Ecto neural progenitor cell (in vitro differentiated cells): ENCODE measurements around the gene KMT2E.

Source experiments
- DNase-seq: peaks from one replicate; pipeline ENCODE4 v3.0.0-alpha.2; 2018; ENCODE audit warnings: low spot score

The KMT2E gene

DNA sequence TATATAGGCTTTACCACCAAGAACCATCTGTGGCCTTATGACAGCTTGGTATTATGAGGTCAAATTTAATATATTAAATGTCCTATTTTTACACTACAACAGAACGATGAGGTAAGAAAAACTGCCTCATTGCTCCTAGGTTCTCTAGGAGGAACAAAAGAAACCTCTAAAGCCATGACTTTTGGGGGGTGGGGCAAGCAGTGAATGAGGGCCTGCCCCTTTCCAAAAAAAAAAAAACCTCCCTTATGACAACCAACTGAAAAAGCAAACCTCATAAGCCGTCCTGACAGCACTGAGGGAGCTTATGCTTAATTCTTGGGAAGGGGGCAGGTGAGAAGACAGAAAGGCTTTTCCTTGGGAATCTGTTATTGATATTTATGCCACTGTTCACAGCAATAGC is 116.6 kb downstream of the KMT2E start:
- no peak for DNase-seq

DNA sequence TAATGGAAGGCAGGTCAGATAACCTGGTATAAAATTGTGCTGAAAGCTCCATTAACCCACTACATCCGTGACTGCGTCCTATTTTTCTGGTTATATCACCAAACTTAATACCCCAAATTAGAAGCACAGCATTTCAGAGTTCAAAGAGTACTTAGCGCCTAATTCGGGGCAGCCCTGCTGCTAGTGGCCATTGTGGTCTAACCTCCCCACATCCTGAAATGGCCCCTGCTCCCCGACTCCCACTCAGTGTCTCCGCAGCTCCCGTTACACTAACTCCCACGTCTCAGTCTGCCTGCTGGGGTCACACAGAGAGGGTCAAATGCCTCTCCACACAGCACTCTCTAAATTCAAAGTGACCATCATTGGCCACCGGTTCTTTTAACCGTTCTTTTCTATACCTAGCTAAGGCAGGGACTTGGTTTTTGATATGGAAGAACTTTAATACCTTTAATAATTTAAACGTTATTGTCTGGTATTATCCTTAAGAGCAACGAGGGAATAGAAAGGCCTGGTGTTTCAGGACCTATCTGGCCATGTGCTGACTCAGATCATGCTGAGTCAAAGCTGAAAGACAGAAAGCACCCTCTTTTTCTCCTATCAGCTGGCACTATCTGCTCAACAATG is 117.1 kb downstream of the KMT2E start:
- DNase-seq, result no peak

GRCh38 chr7:105131890-105132289 is 117.9 kb downstream of the KMT2E start:
- DNase-seq, result no peak

GRCh38 chr7:105132335-105132734 is 118.3 kb downstream of the KMT2E start:
- DNase-seq, result no peak

DNA sequence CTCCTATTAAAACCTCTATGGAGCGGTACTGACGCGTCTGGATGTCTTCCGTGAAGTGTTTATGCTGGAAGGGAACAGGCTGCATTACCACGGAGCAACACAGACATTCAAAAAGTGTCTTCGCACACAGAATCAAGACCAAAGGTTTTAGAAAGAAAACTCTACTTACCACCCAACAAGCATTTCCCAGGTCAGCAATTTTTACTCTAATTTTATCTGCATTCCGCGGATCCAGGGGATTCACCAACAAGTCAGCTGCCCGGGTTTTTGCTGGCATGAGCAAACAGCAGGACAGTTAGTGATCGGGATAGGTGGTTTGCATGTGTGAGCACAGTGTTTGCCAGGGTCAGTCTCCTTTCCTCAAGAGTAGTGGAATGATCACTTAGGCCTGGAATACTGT is 118.8 kb downstream of the KMT2E start:
- DNase-seq, result no peak

DNA sequence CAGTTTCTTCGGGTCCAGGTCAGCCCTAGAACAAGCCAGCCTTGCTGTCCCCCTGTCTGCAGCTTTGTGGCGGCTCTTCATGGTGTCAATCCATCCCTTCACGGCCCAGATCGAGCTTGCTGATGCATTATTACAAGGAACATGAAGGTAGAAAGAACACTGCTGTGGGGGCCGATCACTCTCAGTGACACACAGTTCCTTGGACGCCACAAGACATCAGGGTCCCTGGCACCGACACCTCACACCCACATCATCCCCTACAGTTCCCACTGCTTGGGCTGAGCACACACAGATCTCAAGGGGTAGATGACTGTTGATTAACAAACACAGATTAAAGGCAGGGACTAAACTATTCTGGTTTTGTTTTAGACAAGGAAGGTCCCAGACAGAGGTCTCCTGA is 119.4 kb downstream of the KMT2E start:
- DNase-seq, result no peak

DNA sequence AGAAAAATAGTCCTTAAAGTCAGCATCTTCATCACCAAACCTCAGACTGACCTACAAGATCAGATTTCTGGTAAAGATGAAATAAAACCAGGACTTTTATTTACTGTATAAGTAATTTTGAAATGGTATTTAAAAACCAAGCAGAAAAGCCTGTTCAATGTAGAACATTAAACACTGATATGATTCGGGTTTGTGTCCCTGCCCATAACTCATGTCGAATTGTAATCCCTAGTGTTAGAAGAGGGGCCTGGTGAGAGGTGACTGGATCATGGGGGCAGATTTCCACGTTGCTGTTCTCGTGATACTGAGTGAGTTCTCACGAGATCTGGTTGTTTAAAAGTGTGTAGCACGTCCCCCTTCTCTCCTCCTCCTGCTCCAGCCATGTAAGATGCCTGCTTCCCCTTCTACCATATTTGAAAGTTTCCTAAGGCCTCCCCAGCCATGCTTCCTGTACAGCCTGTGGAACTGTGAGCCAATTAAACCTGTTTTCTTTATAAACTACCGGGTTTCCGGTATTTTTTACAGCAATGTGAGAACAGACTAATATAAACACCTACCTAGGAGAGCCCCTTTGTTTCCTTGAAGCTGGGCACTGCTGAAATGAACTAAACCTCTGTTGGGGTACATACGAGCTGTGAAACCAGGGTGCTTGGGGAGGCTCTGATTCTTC is 120.1 kb downstream of the KMT2E start:
- no peak for DNase-seq

DNA sequence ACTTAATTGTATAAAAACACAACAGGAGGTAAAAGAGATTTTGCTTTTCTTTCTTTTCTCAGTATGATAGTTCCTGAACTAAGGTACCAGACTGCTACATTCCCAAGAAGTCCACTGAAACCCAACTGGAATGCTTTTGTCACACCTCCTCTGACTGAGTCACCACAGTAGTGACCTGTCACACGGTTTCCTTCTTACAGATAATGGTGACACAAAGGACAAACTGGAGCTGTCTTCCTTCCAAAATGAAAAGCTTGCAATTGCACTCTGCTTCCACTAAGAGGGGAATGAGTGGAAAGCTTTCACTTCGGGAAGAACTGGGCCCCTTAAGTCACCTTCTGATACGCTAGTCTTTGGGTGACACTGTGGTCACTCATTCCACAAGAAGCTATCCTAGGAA is 122.2 kb downstream of the KMT2E start:
- no peak for DNase-seq

DNA sequence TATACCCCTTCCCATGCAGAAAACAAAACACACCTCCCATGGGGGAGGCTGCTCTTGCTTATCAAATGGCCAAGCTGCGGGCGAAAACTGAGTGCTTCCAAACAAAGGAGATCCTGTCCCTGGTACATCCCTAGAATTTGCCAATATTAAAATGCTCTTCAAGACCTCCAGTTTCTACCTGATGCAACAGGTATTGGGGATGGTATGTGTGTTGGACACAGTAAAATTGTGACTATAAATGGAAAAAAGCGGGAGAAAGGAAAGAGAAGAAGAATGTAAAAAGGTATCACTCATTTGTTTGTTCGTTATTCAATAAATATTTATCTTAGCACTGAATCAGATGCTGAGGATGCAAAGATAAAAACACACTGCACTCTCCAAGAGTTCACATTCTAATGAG is 123.9 kb downstream of the KMT2E start:
- no peak for DNase-seq

DNA sequence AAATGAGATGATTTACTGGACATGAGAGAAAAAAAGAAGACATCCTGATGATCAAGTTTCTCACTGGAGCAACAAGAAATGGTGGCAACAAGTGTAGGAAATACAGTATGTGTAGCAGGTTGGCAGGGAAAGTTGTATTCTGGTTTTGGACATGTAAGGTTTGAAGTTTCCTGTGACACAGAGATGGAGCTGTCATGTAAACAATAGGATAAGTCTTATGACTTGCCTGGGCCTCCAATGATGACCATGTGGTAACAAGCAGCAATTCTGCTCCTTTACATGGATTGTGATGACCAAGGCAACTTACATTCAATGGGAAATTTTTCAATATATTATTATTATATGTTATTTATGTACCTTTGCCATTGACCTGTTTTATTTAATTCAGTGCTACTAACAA is 125.4 kb downstream of the KMT2E start:
- DNase-seq, result no peak

DNA sequence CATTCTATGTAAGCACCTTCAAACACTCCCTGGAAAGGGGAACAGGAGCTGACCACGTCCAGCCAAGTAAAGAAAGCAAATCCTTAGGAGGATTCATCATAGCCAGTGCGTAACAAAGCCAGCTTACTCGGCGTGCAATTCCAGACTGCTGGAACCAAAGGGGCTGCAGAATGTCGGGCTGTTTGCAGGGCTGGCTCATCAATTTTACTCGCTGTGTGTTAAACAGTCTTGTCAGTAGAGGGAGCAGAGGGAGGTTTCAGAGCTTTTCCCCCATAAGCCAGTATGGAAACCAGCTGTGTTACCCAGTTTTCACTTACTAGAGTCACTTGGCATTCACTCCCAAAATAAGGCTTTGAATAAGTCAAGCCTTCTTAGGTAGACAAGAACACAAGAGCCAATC is 127.1 kb downstream of the KMT2E start:
- peak; percentile 73 for DNase-seq

GRCh38 chr7:105149827-105150226 is 135.8 kb downstream of the KMT2E start:
- no peak for DNase-seq

DNA sequence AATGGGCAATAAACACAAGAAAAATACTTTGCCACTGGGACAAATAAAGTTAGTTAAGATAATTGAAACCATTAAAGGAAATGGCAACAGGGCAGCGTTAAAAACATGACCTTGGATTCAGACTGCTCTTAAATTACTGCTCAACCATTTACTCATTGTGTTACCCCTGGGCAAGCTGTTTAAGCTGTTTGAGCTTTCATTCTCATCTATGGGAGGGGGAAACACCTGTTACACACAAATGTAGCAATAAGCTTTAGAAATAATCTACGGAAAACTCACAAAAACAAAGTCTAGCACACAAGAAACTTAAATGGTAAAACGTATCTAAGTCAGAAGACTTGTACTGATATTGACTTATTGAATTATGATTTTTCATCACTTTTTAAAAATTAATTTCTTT is 137.1 kb downstream of the KMT2E start:
- DNase-seq, result no peak

DNA sequence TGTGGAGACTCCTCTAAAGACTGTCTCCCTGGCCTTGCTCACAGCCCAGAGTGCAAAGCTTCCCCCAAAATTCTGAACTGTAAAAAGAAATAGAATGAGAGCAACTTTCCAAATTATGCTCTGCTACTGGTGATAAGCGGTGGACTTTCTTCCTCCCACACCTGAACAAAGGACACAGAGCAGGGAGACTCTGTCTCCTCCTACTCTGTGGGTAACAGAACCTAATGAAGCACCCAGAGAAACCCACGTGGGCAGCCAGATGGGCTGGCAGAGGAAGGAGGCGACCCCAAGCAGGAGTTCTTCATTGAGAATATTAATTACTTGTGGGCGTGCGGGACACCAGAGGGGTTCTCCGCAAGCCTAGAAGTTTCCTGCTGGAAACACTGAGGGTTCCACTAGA is 139.5 kb downstream of the KMT2E start:
- no peak for DNase-seq

DNA sequence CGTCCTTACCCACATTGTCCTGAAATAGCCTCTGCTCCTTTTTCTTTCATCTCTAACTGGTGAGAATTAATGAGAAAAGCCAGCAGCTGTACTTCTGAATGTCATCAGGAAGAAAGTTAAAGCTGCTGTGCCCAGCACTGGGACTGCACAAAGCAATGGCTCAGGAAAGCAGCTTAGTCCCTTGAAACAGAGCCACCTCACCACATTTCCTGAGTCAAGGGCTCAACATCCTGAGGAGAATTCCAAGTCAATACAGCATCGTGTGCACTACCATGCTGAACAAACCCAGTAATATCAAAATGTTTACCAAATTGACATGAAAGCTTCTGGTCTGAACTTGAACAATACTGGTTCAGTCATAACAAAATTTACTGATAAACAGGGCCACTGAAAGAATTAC is 140.1 kb downstream of the KMT2E start:
- DNase-seq, result no peak

DNA sequence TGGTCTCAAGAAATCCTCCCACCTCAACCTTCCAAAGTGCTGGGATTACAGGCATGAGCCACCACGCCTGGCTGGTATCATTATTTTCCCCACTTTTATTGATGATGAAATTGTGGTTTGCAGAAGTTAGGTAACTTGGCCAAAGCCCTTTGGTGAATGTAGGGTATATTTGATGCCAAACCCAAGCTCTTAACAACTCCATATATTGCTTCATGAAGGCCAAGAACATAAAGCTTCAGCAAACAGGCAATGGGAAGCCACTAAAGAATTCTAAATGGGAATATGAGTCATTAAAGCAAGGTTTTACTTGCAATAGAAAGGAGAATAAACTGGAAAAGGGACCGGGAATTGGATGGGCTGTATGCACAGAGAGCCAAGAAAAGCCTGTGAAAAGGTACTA is 142.7 kb downstream of the KMT2E start:
- no peak for DNase-seq

GRCh38 chr7:105157278-105157677 is 143.3 kb downstream of the KMT2E start:
- no peak for DNase-seq

- no peak for DNase-seq
These were observed 147.4 kb downstream of the KMT2E start for GRCh38 chr7:105161366-105161765.
